ENCODE data around the gene RTN4R. TPM values are rescaled to one million over a fixed set of nuclear protein-coding genes. Genes with fewer than 3 reads are reported as not detected.
"Not testable (repeated sequence)": the region's sequence is repeated elsewhere in the genome, so short reads cannot be mapped to it uniquely, and the experiment has no call there.

The RTN4R gene
- total and polyA plus RNA-seq, 9 donors: 0.48 to 8.2 (median 1.8) TPM; not detected in 1

- intact Hi-C loops (cut with DNase I): no loop called here
- Histone ChIP-seq H3K4me1 (ENCODE audit: insufficient read depth) (peaks cover 4% of the 10 kb centered on the region), H3K4me3 (no peak overlapping the region), H3K27ac (no peak overlapping the region), H3K9me3 (no peaks in the 10 kb centered on the region), H3K36me3 (no peaks in the 10 kb centered on the region), H3K27me3 (no peaks in the 10 kb centered on the region)
- no peak for DNase-seq
- TF ChIP-seq EP300 (IDR thresholded peaks at IDR 0.05): no peak
- no peak for TF ChIP-seq POLR2A (IDR thresholded peaks at IDR 0.05)
- 88 to 90% (median 89%) methylated on average over 9 of the region's 9 CpGs for WGBS, 3 donors
Observed at GRCh38 chr22:20272174-20272573, 4.1 kb upstream of the RTN4R start.

- WGBS, 3 donors: 78 to 93% (median 81%) methylated on average over 11 to 13 of the region's 14 CpGs
- Histone ChIP-seq H3K9me3 (no peaks in the 10 kb centered on the region), H3K36me3 (no peaks in the 10 kb centered on the region), H3K4me1 (ENCODE audit: insufficient read depth) (peaks cover 5% of the 10 kb centered on the region), H3K4me3 (no peak overlapping the region), H3K27ac (no peak overlapping the region), H3K27me3 (no peaks in the 10 kb centered on the region)
- intact Hi-C loops (cut with DNase I): no loop called here
- no peak for TF ChIP-seq EP300 (IDR thresholded peaks at IDR 0.05)
- TF ChIP-seq POLR2A (IDR thresholded peaks at IDR 0.05): no peak
- TF ChIP-seq CTCF (IDR thresholded peaks at IDR 0.05): no peak
- DNase-seq: no peak
Observed at GRCh38 chr22:20271114-20271994, 3.2 kb upstream of the RTN4R start.

GRCh38 chr22:20270190-20271113 lies 2.3 kb upstream of the RTN4R start:
- H3K4me3 ChIP-seq; H3K27ac ChIP-seq; H3K27me3 ChIP-seq; intact Hi-C loops (cut with DNase I); H3K4me1 ChIP-seq (ENCODE audit: insufficient read depth); H3K36me3 ChIP-seq; DNase-seq; H3K9me3 ChIP-seq: not testable (repeated sequence)
- 58 to 70% (median 68%) methylated on average over 17 to 23 of the region's 23 CpGs for WGBS, 3 donors

GRCh38 chr22:20269673-20270072 lies 1.6 kb upstream of the RTN4R start:
- H3K4me1 ChIP-seq (ENCODE audit: insufficient read depth); H3K4me3 ChIP-seq; H3K36me3 ChIP-seq; H3K27me3 ChIP-seq; H3K9me3 ChIP-seq; H3K27ac ChIP-seq; DNase-seq: not testable (repeated sequence)
- 88 to 97% (median 96%) methylated on average over 6 to 8 of the region's 8 CpGs for WGBS, 3 donors
- intact Hi-C loops (cut with DNase I): loop anchor here in 3 of 4 donors (2.0 to 5.0 kb wide), 2 partner anchors 112 to 113 kb away; no protein-coding TSS in a partner anchor

GRCh38 chr22:20269201-20269600 lies 1.1 kb upstream of the RTN4R start:
- not testable (repeated sequence) for H3K4me3 ChIP-seq; H3K36me3 ChIP-seq; H3K4me1 ChIP-seq (ENCODE audit: insufficient read depth); H3K27me3 ChIP-seq; H3K9me3 ChIP-seq; DNase-seq; H3K27ac ChIP-seq
- intact Hi-C loops (cut with DNase I): loop anchor here in 3 of 4 donors (2.0 to 5.0 kb wide), 2 partner anchors 112 kb away; no protein-coding TSS in a partner anchor
- WGBS, 3 donors: 85 to 90% methylated on average over 4 of the region's 4 CpGs; no CpG with 5 or more reads in 1 of the 3 donors

Data from ovary (tissue), 9 donors.